NCI-H1092 treated with DMSO at 0.1 percent for 48 hours (cell line): ENCODE measurements around the gene TRAK2.

Experiments
- DNase-seq: peaks from one replicate; lab custom pipeline; 2025; lab: John Stamatoyannopoulos, UW

Gene TRAK2

DNA sequence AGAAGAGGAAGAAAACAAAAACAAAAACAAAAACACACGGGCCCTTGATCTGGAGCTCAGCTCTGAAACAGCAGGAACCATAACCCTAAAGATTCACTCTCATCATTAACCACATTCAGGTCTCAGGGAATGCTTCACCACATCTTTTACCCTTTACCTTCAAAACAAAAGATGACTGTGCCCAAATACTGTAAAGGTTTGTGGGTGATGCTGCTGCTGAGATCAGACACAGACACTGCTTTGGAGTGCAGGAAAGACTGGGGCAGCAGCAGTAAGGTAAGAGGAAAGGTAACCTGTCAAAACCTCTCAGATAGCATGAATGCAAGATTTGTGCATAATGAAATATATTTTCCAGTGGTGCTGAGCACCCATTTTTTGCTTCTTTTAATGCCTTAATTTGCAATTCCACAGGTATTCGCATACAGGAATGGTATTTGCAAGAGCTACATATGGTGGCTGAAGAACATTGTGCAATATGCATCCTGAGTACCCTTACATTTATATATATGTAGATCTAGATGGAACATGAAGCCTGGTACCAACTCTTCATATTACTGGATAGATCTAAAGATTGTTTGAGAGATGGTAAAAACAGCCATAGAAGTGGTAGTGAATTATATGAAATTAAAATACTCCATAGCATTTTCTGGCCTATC is 90.1 kb downstream of the TRAK2 start:
- DNase-seq: no peak

DNA sequence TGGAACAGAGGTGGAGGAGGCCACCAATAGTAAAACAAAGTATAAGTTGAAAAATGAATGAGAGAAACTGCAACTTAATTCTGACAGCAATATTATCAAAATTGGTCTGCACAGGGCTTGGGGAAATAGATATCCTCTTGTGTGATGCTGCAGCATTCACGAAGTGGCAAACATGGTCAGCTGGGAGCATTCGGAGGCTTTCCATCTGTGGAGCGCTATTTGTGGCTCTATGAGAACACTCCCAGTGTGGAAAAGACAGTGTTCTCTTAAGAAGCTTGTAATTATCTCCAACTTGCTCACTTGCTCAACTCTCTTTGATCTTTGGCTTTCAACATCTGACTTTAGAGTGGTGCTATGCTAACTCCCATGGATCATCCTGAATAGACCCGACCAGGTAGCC is 91.0 kb downstream of the TRAK2 start:
- no peak for DNase-seq

DNA sequence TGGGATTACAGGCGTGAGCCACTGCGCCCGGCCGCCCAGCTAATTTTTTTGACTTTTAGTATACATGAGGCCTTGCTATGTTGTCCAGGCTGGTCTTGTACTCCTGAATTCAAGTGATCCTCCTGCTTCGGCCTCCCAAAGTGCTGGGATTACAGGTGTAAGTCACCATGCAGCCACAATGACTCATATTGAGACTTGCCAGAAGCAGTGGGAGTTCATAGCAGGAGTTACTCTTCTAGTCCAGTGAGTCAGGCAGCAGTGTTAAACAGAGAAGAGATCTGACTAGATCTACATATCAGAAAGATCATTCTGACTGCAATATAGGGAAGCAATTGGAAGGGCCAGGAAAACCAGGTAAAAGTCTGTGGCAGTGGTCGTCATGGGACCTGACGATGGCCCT is 92.6 kb downstream of the TRAK2 start:
- no peak for DNase-seq

DNA sequence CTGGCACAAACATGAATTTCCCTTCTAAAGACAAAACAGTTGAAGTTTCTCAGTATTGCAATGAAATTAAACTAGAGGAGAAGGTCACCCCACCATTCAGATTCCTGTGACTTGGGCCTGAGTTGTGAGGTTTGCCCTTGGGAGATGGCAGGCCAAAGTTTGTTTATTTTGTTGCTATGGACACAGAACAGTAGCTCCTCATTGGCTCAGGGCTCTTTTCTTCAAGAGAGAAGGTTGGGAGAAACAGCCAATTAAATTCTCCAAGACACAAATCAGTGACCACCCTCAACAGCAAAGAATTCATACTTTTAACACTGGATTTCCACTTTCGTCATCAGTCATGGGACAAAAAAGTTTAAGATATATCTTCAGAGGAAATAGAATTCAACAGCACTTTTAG is 94.0 kb downstream of the TRAK2 start, which contains the start of gene FLACC1:
TSS of gene FLACC1 (minus strand) at position 125 of the 400 bp plus-strand sequence. CDS start 5,941 bp downstream, outside the sequence.
- DNase-seq: no peak

DNA sequence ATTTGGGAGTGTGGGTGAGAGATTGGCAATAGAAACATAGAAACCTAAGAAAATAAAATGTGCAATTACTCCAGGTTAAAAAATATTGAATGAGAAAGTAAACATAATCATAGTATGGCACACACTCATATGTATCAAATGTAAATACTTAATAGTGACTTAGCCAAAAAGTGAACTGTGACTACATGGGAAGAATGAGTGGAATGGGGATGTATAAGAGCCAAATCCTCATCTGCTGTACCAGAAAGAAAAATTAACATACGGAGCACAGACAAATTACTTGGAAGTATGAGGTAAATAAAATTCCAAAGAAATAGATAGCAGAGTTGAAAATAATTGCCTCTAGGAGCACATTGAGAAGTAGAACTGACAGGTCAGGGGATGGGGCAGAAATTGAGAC is 98.1 kb downstream of the TRAK2 start:
- no peak for DNase-seq

DNA sequence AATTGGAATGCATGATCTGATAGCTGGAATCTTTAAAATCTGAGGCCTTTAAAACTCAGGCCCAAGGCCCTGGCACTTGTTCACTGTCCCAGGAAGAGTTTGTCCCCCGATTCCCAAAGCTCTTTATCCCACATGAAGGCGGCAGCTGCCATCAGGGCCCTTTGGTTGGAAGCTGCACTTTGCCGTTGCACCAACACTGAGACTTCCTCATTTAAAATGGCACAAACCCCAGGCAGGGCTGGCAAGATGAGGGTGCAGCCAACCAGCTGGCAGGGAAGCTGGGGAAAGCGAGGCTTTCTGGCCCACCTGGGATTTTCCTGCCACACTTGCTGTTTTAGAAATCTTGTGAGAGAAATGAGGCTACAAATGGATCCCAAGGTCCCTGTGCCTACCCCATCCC is 100.4 kb downstream of the TRAK2 start:
- DNase-seq: no peak

DNA sequence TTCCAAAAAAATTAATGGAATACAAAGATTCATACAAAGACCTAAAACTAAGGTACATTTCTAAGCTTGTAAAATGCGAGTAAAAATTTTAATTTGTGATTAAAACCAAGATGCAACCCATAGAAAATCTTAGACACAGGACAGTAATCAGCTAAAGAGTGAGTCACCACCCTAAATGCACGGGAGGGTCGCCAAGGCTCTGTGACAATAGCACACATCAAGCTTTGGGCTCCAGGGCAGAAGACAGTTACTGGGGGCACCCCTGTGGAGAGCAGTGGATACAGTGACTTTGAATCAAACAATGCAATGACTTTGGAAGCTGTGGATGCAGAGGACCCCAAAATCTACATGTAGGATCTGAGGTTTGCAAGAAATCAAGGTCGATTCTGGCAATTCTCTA is 101.7 kb downstream of the TRAK2 start:
- DNase-seq: no peak

DNA sequence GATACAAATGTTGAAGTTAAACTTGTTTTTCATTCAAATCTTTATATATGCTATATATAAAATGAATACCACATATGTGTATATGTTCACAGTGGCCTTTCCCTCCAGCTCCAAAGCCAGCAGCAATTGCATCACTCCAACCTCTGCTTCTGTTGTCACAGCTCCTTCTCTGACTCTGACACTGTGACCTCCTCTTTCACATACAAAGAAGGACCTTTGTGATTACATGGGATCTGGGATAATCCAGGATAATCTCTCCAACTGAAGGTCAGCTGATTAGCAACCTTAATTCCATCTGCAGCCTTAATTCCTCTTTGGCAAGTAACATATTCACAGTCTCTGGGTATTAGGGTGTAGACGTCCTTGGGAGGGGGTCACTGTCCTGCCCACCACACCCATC is 102.5 kb downstream of the TRAK2 start:
- DNase-seq: no peak

DNA sequence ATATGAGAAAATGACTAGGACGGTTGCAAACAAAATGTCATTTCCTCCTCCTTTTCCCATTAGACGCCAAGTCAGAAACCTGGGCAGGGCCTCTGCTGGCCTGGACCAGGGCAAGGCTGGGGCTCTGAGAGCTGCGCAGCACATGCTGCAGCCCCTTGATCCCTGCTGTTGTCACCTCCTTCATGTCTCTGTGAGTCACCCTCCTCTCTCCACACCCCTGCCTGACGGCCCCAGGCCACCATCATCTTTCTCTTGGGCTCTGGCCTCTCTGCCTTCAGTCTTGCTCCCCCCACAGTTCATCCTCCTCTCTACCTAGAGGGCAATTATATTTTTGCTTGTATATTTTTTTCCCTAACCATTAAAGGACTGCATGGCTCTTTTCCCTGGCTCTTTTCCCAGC is 104.1 kb downstream of the TRAK2 start:
- DNase-seq: no peak

DNA sequence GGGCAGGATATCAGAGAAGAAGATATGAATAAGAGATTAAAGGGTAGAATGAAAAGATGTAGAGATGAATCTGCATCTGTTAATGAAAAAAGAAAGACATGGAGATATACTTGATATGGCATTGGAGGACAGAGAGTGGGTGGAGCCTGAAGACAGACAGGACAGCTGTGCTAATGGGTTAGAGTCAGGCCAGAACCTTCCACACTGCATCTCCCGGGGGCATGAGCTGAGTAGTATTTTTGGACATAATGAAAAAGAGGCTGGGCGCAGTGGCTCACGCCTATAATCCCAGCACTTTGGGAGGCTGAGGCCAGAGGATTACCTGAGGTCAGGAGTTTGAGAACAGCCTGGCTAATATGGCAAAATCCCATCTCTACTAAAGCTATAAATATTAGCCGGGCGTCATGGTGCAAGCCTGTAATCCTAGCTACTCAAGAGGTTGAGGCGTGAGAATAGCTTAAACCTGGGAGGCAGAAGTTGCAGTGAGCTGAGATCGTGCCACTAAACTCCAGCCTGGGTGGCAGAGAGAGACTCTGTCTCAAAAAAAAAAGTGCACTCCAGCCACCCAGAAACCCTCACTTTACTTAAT is 105.5 kb downstream of the TRAK2 start:
- DNase-seq: no peak

DNA sequence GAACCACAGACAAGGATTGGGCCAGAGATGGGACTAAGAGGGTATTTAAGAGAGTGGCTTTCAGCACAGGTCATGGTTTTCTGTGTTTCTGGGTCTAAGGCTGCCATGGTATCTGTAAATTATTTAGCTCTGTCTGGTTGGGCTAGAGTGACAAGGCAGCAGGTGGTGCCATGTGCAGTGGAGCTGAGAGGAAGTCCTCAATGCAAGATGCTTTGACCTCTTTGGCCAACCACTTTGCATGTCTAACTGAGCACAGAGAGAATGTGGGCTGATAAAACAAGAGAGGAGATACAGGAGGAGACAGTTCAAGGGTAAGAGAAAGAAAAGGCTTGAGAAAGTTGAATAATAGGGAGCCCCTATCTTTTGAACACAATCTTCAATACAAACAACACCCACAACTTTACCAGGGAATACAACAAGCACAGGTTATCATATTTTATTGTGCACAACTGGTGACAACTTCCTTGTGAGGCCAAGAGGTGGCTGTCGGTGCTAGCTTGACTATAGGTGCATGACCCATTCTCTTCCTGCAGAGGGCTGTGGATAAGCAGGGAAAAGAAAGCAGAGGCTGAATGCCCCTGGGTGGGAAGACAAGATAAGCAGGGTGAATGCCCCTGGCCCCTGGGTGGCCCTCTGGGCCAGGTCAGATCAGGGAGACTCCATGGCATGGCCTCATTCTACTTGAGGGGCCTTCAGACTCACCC is 106.4 kb downstream of the TRAK2 start:
- no peak for DNase-seq

DNA sequence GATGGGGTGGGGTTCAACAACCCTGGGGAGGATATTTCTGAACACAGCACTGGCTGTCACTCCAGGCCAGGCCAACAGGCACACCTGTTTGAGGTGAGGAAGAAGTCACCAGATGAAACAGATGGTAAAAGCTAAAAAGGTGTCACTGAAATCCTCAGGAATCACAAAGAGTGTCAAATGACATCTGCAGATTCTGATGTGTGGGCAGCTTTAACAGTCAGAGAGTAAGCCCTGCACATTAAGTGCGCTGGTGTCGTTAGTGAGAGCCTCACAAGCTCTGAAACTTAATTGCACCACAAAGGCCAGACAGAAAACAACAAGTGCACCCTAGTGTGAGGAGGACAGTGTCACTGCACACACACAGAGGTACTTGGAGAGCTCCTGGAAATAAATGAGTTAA is 107.7 kb downstream of the TRAK2 start:
- no peak for DNase-seq

DNA sequence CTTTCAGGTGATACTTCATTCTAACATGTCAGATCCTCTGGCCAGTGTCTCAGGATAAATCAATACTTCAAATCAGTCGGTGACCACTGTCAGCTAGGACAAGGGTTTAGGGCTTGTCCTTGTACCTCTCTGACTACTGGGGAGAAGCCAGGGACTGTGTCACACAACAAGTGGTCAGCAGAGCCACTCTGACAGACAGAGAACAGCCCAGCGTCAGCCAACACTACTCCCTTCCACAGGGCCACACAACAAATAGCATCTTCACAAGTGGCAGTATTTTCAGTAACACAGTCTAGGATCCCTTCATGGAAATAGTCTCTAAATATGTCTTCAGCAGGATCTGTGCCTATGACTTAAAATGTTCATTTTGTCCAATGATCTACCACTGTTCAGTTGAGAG is 108.3 kb downstream of the TRAK2 start:
- DNase-seq: no peak

DNA sequence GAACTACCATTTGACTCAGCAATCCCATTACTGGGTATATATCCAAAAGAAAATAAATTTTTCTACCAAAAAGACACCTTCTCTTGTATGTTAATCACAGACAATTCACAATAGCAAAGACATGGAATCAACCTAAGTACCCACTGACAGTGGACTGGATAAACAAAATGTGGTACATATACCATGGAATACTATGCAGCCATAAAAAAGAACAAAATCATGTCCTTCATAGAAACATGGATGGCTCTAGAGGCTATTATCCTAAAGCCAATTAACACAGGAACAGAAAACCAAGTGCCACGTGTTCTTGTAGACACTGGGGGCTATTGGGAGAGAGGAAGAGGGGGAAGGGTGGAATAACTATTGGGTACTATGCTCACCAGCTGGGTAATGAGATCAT is 121.8 kb downstream of the TRAK2 start:
- no peak for DNase-seq

DNA sequence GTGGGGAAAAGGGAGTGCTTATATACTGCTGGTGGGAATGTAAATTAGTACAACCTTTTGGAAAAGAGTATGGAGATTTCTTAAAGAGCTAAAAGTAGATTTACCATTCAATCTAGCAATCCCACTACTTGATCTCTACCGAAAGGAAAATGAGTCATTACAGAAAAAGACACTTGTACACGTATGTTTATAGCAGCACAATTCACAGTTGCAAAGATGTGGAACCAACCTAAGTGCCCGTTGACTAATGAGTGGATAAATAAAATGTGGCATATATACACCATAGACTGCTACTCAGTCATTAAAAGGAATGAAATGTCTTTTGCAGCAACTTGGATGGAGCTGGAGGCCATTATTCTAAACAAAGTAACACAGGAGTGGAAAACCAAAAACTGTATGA is 123.6 kb downstream of the TRAK2 start:
- DNase-seq: no peak
